Loucy (cell line): ENCODE data around the gene CDH22.

Source experiments
- H2AFZ ChIP-seq: fragments of 200-600 bp; sonication (generic); 2 replicates; pipeline ENCODE4 v1.6.0; 2016; ENCODE audit warnings: antibody characterized with exemption, mild to moderate bottlenecking, low read length, moderate library complexity
- H3F3A ChIP-seq: fragments of 200-600 bp; 2 replicates; pipeline ENCODE4 v1.6.0; 2016; ENCODE audit warnings: antibody characterized with exemption, low read depth, mild to moderate bottlenecking
- H3K27me3 ChIP-seq: fragments of 200-600 bp; sonication (generic); 2 replicates; pipeline ENCODE4 v1.6.1; 2014; ENCODE audit warnings: low read length, mild to moderate bottlenecking; ENCODE audit not compliant: insufficient read depth, poor library complexity, severe bottlenecking
- H3K36me3 ChIP-seq: fragments of 200-600 bp; sonication (generic); 2 replicates; pipeline ENCODE4 v1.6.1; 2016; ENCODE audit warnings: low read length; ENCODE audit not compliant: insufficient read depth
- H3K4me1 ChIP-seq: fragments of 200-600 bp; sonication (generic); 2 replicates; pipeline ENCODE4 v1.5.1; 2014; ENCODE audit warnings: low read length, mild to moderate bottlenecking; ENCODE audit not compliant: insufficient read depth, poor library complexity, severe bottlenecking
- H3K4me2 ChIP-seq: fragments of 200-600 bp; sonication (generic); 2 replicates; pipeline ENCODE4 v1.6.0; 2014; ENCODE audit warnings: antibody characterized with exemption, low read length, low read depth, mild to moderate bottlenecking; ENCODE audit not compliant: poor library complexity, severe bottlenecking
- H3K4me3 ChIP-seq: fragments of 200-600 bp; sonication (generic); 2 replicates; pipeline ENCODE4 v1.5.1; 2014; ENCODE audit warnings: low read length, mild to moderate bottlenecking, mixed read lengths; ENCODE audit not compliant: poor library complexity, severe bottlenecking
- H3K79me2 ChIP-seq: fragments of 200-600 bp; sonication (generic); 2 replicates; pipeline ENCODE4 v1.6.1; 2014; ENCODE audit warnings: low read length; ENCODE audit not compliant: insufficient read depth
- H3K9ac ChIP-seq: fragments of 200-600 bp; sonication (generic); 2 replicates; pipeline ENCODE4 v1.6.0; 2014; ENCODE audit warnings: mild to moderate bottlenecking, low read depth, low read length, moderate library complexity; ENCODE audit not compliant: poor library complexity, severe bottlenecking
- H3K9me2 ChIP-seq: fragments of 200-600 bp; sonication (generic); replicated peaks from 2 replicates; pipeline ENCODE4 v1.6.1; 2016; ENCODE audit warnings: low read depth, low read length, mixed read lengths
- H3K9me3 ChIP-seq: fragments of 200-600 bp; sonication (generic); 2 replicates; pipeline ENCODE4 v1.6.1; 2014; ENCODE audit warnings: mild to moderate bottlenecking, antibody characterized with exemption, low read length, low read depth; ENCODE audit not compliant: insufficient read depth
- H4K20me1 ChIP-seq: fragments of 200-600 bp; sonication (generic); 2 replicates; pipeline ENCODE4 v1.6.0; 2014; ENCODE audit warnings: antibody characterized with exemption, low read length, mild to moderate bottlenecking; ENCODE audit not compliant: insufficient read depth, poor library complexity, severe bottlenecking
- EZH2phosphoT487 ChIP-seq: fragments of 200-600 bp; IDR thresholded peaks from 2 replicates; pipeline ENCODE4 v1.6.1; 2018; ENCODE audit warnings: antibody characterized with exemption, mild to moderate bottlenecking, moderate library complexity, borderline replicate concordance
- TF ChIP-seq, protein P1 (sequence below): fragments of 200-600 bp; sonication (generic); conservative IDR thresholded peaks from 2 replicates; pipeline ENCODE4 v1.5.1; 2014; ENCODE audit warnings: mild to moderate bottlenecking, antibody characterized with exemption, low read length

CDH22 gene

GRCh38 chr20:46168438-46168837 is 139.9 kb downstream of the CDH22 start:
- Histone ChIP-seq H3K9me2 (no peaks in the 10 kb centered on the region), H3F3A (no peaks in the 10 kb centered on the region), H2AFZ (no peak overlapping the region), H3K4me3 (no peak overlapping the region), H4K20me1 (no peaks in the 10 kb centered on the region), H3K4me1 (no peaks in the 10 kb centered on the region), H3K9me3 (no peaks in the 10 kb centered on the region), H3K36me3 (no peaks in the 10 kb centered on the region), H3K4me2 (no peak overlapping the region), H3K79me2 (no peaks in the 10 kb centered on the region), H3K27me3 (no peaks in the 10 kb centered on the region), H3K9ac (no peak overlapping the region)
- TF ChIP-seq, protein P1, sequence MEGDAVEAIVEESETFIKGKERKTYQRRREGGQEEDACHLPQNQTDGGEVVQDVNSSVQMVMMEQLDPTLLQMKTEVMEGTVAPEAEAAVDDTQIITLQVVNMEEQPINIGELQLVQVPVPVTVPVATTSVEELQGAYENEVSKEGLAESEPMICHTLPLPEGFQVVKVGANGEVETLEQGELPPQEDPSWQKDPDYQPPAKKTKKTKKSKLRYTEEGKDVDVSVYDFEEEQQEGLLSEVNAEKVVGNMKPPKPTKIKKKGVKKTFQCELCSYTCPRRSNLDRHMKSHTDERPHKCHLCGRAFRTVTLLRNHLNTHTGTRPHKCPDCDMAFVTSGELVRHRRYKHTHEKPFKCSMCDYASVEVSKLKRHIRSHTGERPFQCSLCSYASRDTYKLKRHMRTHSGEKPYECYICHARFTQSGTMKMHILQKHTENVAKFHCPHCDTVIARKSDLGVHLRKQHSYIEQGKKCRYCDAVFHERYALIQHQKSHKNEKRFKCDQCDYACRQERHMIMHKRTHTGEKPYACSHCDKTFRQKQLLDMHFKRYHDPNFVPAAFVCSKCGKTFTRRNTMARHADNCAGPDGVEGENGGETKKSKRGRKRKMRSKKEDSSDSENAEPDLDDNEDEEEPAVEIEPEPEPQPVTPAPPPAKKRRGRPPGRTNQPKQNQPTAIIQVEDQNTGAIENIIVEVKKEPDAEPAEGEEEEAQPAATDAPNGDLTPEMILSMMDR = no peak
- no peak for TF ChIP-seq EZH2phosphoT487

GRCh38 chr20:46167080-46167479 is 141.2 kb downstream of the CDH22 start:
- Histone ChIP-seq H3K9ac (no peak overlapping the region), H3K27me3 (no peaks in the 10 kb centered on the region), H4K20me1 (no peaks in the 10 kb centered on the region), H3K4me1 (no peaks in the 10 kb centered on the region), H3K36me3 (no peaks in the 10 kb centered on the region), H3F3A (no peaks in the 10 kb centered on the region), H3K79me2 (no peaks in the 10 kb centered on the region), H3K9me3 (no peaks in the 10 kb centered on the region), H3K9me2 (no peaks in the 10 kb centered on the region), H2AFZ (no peak overlapping the region), H3K4me2 (no peak overlapping the region), H3K4me3 (no peak overlapping the region)
- no peak for TF ChIP-seq EZH2phosphoT487
- TF ChIP-seq, protein P1 = no peak

DNA sequence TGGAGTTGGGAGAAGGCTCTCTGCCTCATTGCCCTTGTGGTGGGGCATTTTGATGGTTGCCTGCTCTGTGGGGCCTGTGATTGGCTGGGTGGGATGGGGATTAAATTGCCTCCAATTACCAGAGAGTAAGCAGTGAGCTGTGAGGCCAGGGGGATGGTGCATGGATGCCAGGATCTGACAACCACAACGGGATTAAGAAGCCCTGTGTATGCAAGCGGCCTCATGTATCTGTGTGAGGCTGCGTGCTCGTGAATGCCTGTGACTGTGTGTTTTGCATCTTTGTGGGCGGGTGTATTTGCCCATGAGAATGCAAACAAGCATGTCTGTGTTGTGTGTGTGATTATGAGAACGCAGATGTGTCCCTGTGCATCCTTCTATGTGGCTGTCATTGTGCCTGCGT is 144.0 kb downstream of the CDH22 start:
- H3K4me1 ChIP-seq = no peaks in the 10 kb centered on the region
- H3K9me2 ChIP-seq = no peaks in the 10 kb centered on the region
- no peaks in the 10 kb centered on the region for H3K36me3 ChIP-seq
- no peaks in the 10 kb centered on the region for H3F3A ChIP-seq
- no peak overlapping the region for H2AFZ ChIP-seq
- H3K9me3 ChIP-seq = no peaks in the 10 kb centered on the region
- H3K79me2 ChIP-seq = no peaks in the 10 kb centered on the region
- H3K27me3 ChIP-seq = no peaks in the 10 kb centered on the region
- H3K9ac ChIP-seq = no peak overlapping the region
- H3K4me3 ChIP-seq = no peak overlapping the region
- H3K4me2 ChIP-seq = no peak overlapping the region
- no peaks in the 10 kb centered on the region for H4K20me1 ChIP-seq
- TF ChIP-seq, protein P1 = no peak
- no peak for TF ChIP-seq EZH2phosphoT487
